Testis (tissue), 3 donors: ENCODE data around the gene TUT4. TPM values are rescaled to one million over a fixed set of nuclear protein-coding genes. Genes with fewer than 3 reads are reported as not detected.

Experiments
- DNase-seq: peaks from one replicate; pipeline ENCODE4 v3.0.0-alpha.2; 2019
- H3K27ac ChIP-seq, 2 donors: fragments of 200-600 bp; sonication (generic); one replicate each; pipeline ENCODE4 v1.5.1; 2019
- H3K27me3 ChIP-seq: fragments of 200-600 bp; sonication (generic); one replicate; pipeline ENCODE4 v1.5.1; 2019
- H3K36me3 ChIP-seq: fragments of 200-600 bp; sonication (generic); one replicate; pipeline ENCODE4 v1.5.1; 2017; ENCODE audit warnings: low read depth; ENCODE audit errors: missing control alignments
- H3K4me1 ChIP-seq: fragments of 200-600 bp; sonication (generic); one replicate; pipeline ENCODE4 v1.5.1; 2019
- H3K4me3 ChIP-seq, 2 donors: fragments of 200-600 bp; sonication (generic); one replicate each; pipeline ENCODE4 v1.5.1; 2017 to 2019
- H3K9me3 ChIP-seq: fragments of 200-600 bp; sonication (generic); one replicate; pipeline ENCODE4 v1.5.1; 2017
- CTCF ChIP-seq, 3 experiments: fragments of 450-650 bp in 2 of 3; fragments of 200-600 bp in 1 of 3; sonication (generic) in 1 of 3; IDR thresholded peaks; one replicate each; pipeline ENCODE4 v1.5.1; 2016 to 2019; ENCODE audit warnings: antibody characterized with exemption in 3 of 3, mild to moderate bottlenecking in 2 of 3, moderate library complexity in 1 of 3
- POLR2A ChIP-seq: fragments of 450-650 bp; IDR thresholded peaks from one replicate; pipeline ENCODE4 v1.6.1; 2017; ENCODE audit warnings: antibody characterized with exemption, mild to moderate bottlenecking, moderate library complexity
- WGBS, 2 donors: methylation state at CpG; one replicate each; pipeline ENCODE4 v1.1.5; 2018; 5-methylcytosine and 5-hydroxymethylcytosine counted together
- intact Hi-C: fragments of 100-400 bp; cut with DNase I; formaldehyde crosslinking; loops from one replicate; pipeline ENCODE4 v1.15.1; 2023; ENCODE audit warnings: low total_unique reads
- polyA plus RNA-seq: library from polyadenylated mRNA; stranded (reverse); fragments of 350-450 nt; fragmentation: Illumina TruSeq; extraction: RNeasy Lipid Tissue Mini Kit (QIAGEN cat#74804); gene quantifications from one replicate; pipeline ENCODE4 v1.2.3, GENCODE V29; 2014; ENCODE audit warnings: low read depth, low replicate concordance; ENCODE audit not compliant: insufficient read depth
- total RNA-seq, 2 donors: library from RNA; depleted of rRNA; stranded (reverse); fragments of >200 nt; gene quantifications; one replicate each; pipeline ENCODE4 v1.2.3, GENCODE V29; 2016

The TUT4 gene
- total and polyA plus RNA-seq, 3 donors from 2014 or later: 63.3 to 146 (median 136) TPM

- no peak for DNase-seq
- no peak overlapping the region for H3K4me3 ChIP-seq
- WGBS, 2 donors: 90 to 93% methylated on average over 8 of the region's 8 CpGs
- no peak for TF ChIP-seq CTCF (IDR thresholded peaks at IDR 0.05)
- TF ChIP-seq POLR2A: no peak
- no peaks in the 10 kb centered on the region for H3K27me3 ChIP-seq
- H3K27ac ChIP-seq: no peak overlapping the region
- intact Hi-C loops: no loop called here
- no peaks in the 10 kb centered on the region for H3K4me1 ChIP-seq
- H3K9me3 ChIP-seq: no peaks in the 10 kb centered on the region
- no peaks in the 10 kb centered on the region for H3K36me3 ChIP-seq
Measured at GRCh38 chr1:52544665-52545525, 8.0 kb downstream of the TUT4 start.

- no peaks in the 10 kb centered on the region for H3K36me3 ChIP-seq
- WGBS, 2 donors: 96% methylated on average over 5 of the region's 5 CpGs
- no peak for DNase-seq
- intact Hi-C loops: no loop called here
- no peaks in the 10 kb centered on the region for H3K4me1 ChIP-seq
- no peaks in the 10 kb centered on the region for H3K9me3 ChIP-seq
- no peaks in the 10 kb centered on the region for H3K27me3 ChIP-seq
- TF ChIP-seq CTCF (IDR thresholded peaks at IDR 0.05) (no peak), POLR2A (no peak)
- H3K4me3 ChIP-seq: no peak overlapping the region
- no peak overlapping the region for H3K27ac ChIP-seq
Measured at GRCh38 chr1:52542085-52542688, 10.7 kb downstream of the TUT4 start.

GRCh38 chr1:52534928-52535764 lies 17.7 kb downstream of the TUT4 start:
- WGBS, 2 donors: 96 to 100% methylated on average over 2 of the region's 2 CpGs
- H3K9me3 ChIP-seq: no peaks in the 10 kb centered on the region
- no peak overlapping the region for H3K27ac ChIP-seq
- no peaks in the 10 kb centered on the region for H3K36me3 ChIP-seq
- H3K4me1 ChIP-seq: no peaks in the 10 kb centered on the region
- no peak overlapping the region for H3K4me3 ChIP-seq
- DNase-seq: no peak
- intact Hi-C loops: no loop called here
- no peaks in the 10 kb centered on the region for H3K27me3 ChIP-seq
- no peak for TF ChIP-seq POLR2A

- Histone ChIP-seq H3K9me3 (no peaks in the 10 kb centered on the region), H3K4me3 (no peak overlapping the region), H3K36me3 (no peaks in the 10 kb centered on the region), H3K4me1 (no peaks in the 10 kb centered on the region), H3K27me3 (no peaks in the 10 kb centered on the region), H3K27ac (no peak overlapping the region)
- no peak for DNase-seq
- TF ChIP-seq CTCF (IDR thresholded peaks at IDR 0.05) (no peak), POLR2A (no peak)
- WGBS, 2 donors: 93 to 96% methylated on average over 9 of the region's 9 CpGs
- intact Hi-C loops: no loop called here
Measured at GRCh38 chr1:52533713-52534112, 19.2 kb downstream of the TUT4 start.
